HepG2 (cell line): Measurements from ENCODE around the gene TMCC1. TPM values are rescaled to one million over a fixed set of nuclear protein-coding genes. Genes with fewer than 3 reads are reported as not detected.

ENCODE experiments used
- ATF6 ChIP-seq: sonication (generic); formaldehyde crosslinking; conservative IDR thresholded peaks from 2 replicates; pipeline ENCODE4 v1.4.0; 2020; ENCODE audit warnings: missing genetic modification reagents
- BCL6 ChIP-seq: IDR thresholded peaks from 2 replicates; pipeline ENCODE4 v1.6.1; 2016; ENCODE audit warnings: missing genetic modification reagents, missing compliant biosample characterization
- FOXC1 ChIP-seq: sonication (generic); formaldehyde crosslinking; IDR thresholded peaks from 2 replicates; pipeline ENCODE4 v1.8.0; 2022; ENCODE audit warnings: mild to moderate bottlenecking, missing genetic modification reagents, borderline replicate concordance
- HMG20A ChIP-seq: IDR thresholded peaks from 2 replicates; pipeline ENCODE4 v1.6.1; 2016; ENCODE audit warnings: borderline replicate concordance
- HNF4G ChIP-seq, 2 experiments: sonication (generic) in 1 of 2; formaldehyde crosslinking in 1 of 2; IDR thresholded peaks; 2 replicates each; pipeline versions ENCODE4 v1.4.0 to v1.6.1; 2011 to 2020; ENCODE audit warnings: borderline replicate concordance in 2 of 2, low read depth in 2 of 2, mild to moderate bottlenecking in 2 of 2, low read length in 1 of 2, missing genetic modification reagents in 1 of 2, moderate library complexity in 1 of 2
- MIER3 ChIP-seq: IDR thresholded peaks from 2 replicates; pipeline ENCODE4 v1.6.1; 2016; ENCODE audit warnings: missing compliant biosample characterization, borderline replicate concordance
- PAXIP1 ChIP-seq: sonication (generic); formaldehyde crosslinking; conservative IDR thresholded peaks from 2 replicates; pipeline ENCODE4 v1.4.0; 2020; ENCODE audit warnings: mild to moderate bottlenecking, missing genetic modification reagents, moderate library complexity
- PRDM15 ChIP-seq: sonication (generic); formaldehyde crosslinking; IDR thresholded peaks from 2 replicates; pipeline ENCODE4 v1.4.0; 2020; ENCODE audit warnings: missing genetic modification reagents
- PTBP1 ChIP-seq: fragments of 200-400 bp; formaldehyde crosslinking; IDR thresholded peaks from 2 replicates; pipeline ENCODE4 v1.6.1; 2018; ENCODE audit warnings: low read length, low read depth; ENCODE audit not compliant: poor library complexity, severe bottlenecking
- SOX5 ChIP-seq: IDR thresholded peaks from 2 replicates; pipeline ENCODE4 v1.6.1; 2016; ENCODE audit warnings: borderline replicate concordance
- SOX6 ChIP-seq, 2 experiments: fragments of 450-650 bp in 1 of 2; sonication (generic) in 1 of 2; formaldehyde crosslinking in 1 of 2; IDR thresholded peaks; 2 replicates each; pipeline versions ENCODE4 v1.4.0 to v1.6.1; 2017 to 2020; ENCODE audit warnings: antibody characterized with exemption in 1 of 2, mild to moderate bottlenecking in 1 of 2, missing genetic modification reagents in 1 of 2
- STAT5B ChIP-seq: sonication (generic); formaldehyde crosslinking; IDR thresholded peaks from 2 replicates; pipeline ENCODE4 v1.4.0; 2020; ENCODE audit warnings: missing genetic modification reagents
- ZFX ChIP-seq: sonication (generic); formaldehyde crosslinking; IDR thresholded peaks from 2 replicates; pipeline ENCODE4 v1.4.0; 2020; ENCODE audit warnings: mild to moderate bottlenecking, low read depth, missing genetic modification reagents, moderate library complexity
- ZNF850 ChIP-seq: sonication (generic); formaldehyde crosslinking; conservative IDR thresholded peaks from 2 replicates; pipeline ENCODE4 v1.9.0; 2021; ENCODE audit warnings: mild to moderate bottlenecking, missing genetic modification reagents
- polyA plus RNA-seq, 8 experiments: library from polyadenylated mRNA; depleted of rRNA in 3 of 8; stranded (reverse) in 7 of 8; unstranded in 1 of 8; fragments of >200 nt; fragmentation: Illumina TruSeq in 4 of 8; extraction: Trizol in 4 of 8; gene quantifications; 2 replicates each; pipeline versions ENCODE4 v1.2.1 to v1.2.3, GENCODE V29; 2011 to 2016; ENCODE audit warnings: low read depth in 4 of 8, missing spikeins in 1 of 8, mixed read lengths in 1 of 8; ENCODE audit not compliant: insufficient read depth in 1 of 8
- total RNA-seq, 5 experiments: library from RNA; depleted of rRNA; stranded (reverse); fragments of >200 nt; fragmentation: Illumina TruSeq; extraction: Trizol; gene quantifications; 2 replicates each; pipeline ENCODE4 v1.2.3, GENCODE V29; 2016; ENCODE audit warnings: low read depth in 1 of 5
- TF ChIP-seq, protein P1 (sequence below): sonication (generic); formaldehyde crosslinking; IDR thresholded peaks from 2 replicates; pipeline ENCODE4 v1.4.0; 2020; ENCODE audit warnings: mild to moderate bottlenecking, missing genetic modification reagents
- TF ChIP-seq, protein P2 (sequence below): IDR thresholded peaks from 2 replicates; pipeline ENCODE4 v1.6.1; 2016; ENCODE audit warnings: missing genetic modification reagents, missing compliant biosample characterization

The TMCC1 gene
- total and polyA plus RNA-seq, 2 of the 13 experiments (the other 11 are each of a cell fraction or from before 2014, with no cell fraction given): 12.1 to 264 TPM

DNA sequence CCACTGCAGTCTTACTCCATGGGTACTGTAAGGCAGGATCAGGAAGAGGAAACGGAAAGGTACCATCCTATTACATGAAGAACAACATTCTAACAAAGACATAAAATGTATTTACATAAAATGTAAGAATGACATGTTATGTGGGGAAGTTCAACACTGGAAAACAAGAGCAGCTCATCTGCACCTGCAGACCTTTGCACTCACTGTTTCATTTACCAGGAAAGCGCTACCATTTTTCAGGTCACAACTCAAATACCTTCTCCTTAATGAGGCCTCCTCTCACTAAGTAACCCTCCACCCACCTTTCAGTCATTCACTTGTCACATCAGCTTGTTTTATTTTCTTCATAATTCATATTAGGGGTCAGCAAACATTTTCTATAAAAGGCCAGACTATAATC lies 2.6 kb downstream of the TMCC1 start (continued):
- TF ChIP-seq PRDM15 (CRISPR knock-in tag) (no peak), ZNF850 (CRISPR knock-in tag) (no peak), HNF4G (IDR thresholded peaks at IDR 0.05; ENCODE audit: borderline replicate concordance, low read depth, low read length) (0 out of 2 replicates have a peak, but pooled peaks have one; percentile 28), HNF4G (CRISPR knock-in tag; IDR thresholded peaks at IDR 0.05; ENCODE audit: borderline replicate concordance, low read depth) (no peak), MIER3 (CRISPR knock-in tag) (no peak), ZFX (CRISPR knock-in tag) (no peak), STAT5B (CRISPR knock-in tag) (no peak), PTBP1 (no peak), HMG20A (CRISPR knock-in tag) (no peak), ATF6 (CRISPR knock-in tag) (no peak), SOX5 (peak; percentile 50; the same call in 1 of the 2 replicates), FOXC1 (CRISPR knock-in tag) (no peak), BCL6 (CRISPR knock-in tag) (no peak), PAXIP1 (CRISPR knock-in tag) (0 out of 2 replicates have a peak, but pooled peaks have one; percentile 56), SOX6 (IDR thresholded peaks at IDR 0.05) (no peak), SOX6 (CRISPR knock-in tag; IDR thresholded peaks at IDR 0.05) (peak; percentile 28; the same call in 1 of the 2 replicates)
- TF ChIP-seq, protein P1, sequence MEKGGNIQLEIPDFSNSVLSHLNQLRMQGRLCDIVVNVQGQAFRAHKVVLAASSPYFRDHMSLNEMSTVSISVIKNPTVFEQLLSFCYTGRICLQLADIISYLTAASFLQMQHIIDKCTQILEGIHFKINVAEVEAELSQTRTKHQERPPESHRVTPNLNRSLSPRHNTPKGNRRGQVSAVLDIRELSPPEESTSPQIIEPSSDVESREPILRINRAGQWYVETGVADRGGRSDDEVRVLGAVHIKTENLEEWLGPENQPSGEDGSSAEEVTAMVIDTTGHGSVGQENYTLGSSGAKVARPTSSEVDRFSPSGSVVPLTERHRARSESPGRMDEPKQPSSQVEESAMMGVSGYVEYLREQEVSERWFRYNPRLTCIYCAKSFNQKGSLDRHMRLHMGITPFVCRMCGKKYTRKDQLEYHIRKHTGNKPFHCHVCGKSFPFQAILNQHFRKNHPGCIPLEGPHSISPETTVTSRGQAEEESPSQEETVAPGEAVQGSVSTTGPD: no peak
- TF ChIP-seq, protein P2, sequence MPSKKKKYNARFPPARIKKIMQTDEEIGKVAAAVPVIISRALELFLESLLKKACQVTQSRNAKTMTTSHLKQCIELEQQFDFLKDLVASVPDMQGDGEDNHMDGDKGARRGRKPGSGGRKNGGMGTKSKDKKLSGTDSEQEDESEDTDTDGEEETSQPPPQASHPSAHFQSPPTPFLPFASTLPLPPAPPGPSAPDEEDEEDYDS (CRISPR knock-in tag): no peak
